ENCODE measurements around the gene GRK1.

Gene GRK1

GRCh38 chr13:113754691-113755090 is 87.7 kb downstream of the GRK1 start:
- Histone ChIP-seq H3K79me2 (ENCODE audit: control insufficient read depth, insufficient read depth, low read length, unreplicated experiment) (no peaks in the 10 kb centered on the region), H3K27ac (ENCODE audit: low read depth, low read length) (no peak overlapping the region), H3K4me1 (ENCODE audit: control insufficient read depth, insufficient read depth, low read length, unreplicated experiment) (no peaks in the 10 kb centered on the region), H3K4me3 (ENCODE audit: low read depth, low read length) (no peak overlapping the region), H2AFZ (ENCODE audit: low read length, unreplicated experiment) (no peak overlapping the region), H3K27me3 (ENCODE audit: insufficient read depth, low read length) (no peaks in the 10 kb centered on the region), H3K36me3 (ENCODE audit: insufficient read depth, low read length) (no peaks in the 10 kb centered on the region)

- peaks cover 12% of the 10 kb centered on the region; the same call in 1 of the 2 replicates for H3K27me3 ChIP-seq (ENCODE audit: insufficient read depth, low read length)
- H3K4me1 ChIP-seq (ENCODE audit: control insufficient read depth, insufficient read depth, low read length, unreplicated experiment): no peaks in the 10 kb centered on the region
- H3K79me2 ChIP-seq (ENCODE audit: control insufficient read depth, insufficient read depth, low read length, unreplicated experiment): no peaks in the 10 kb centered on the region
- no peaks in the 10 kb centered on the region for H3K36me3 ChIP-seq (ENCODE audit: insufficient read depth, low read length)
- H2AFZ ChIP-seq (ENCODE audit: low read length, unreplicated experiment): no peak overlapping the region
- no peak overlapping the region for H3K27ac ChIP-seq (ENCODE audit: low read depth, low read length)
- H3K4me3 ChIP-seq (ENCODE audit: low read depth, low read length): no peak overlapping the region
Observed at GRCh38 chr13:113756441-113757097, 89.5 kb downstream of the GRK1 start.

- peak within 1 kb of the TSS; percentile 57 for H2AFZ ChIP-seq (ENCODE audit: low read length, unreplicated experiment)
- H3K79me2 ChIP-seq (ENCODE audit: control insufficient read depth, insufficient read depth, low read length, unreplicated experiment): no peaks in the 10 kb centered on the region
- H3K4me1 ChIP-seq (ENCODE audit: control insufficient read depth, insufficient read depth, low read length, unreplicated experiment): no peaks in the 10 kb centered on the region
- no peak within 1 kb of the TSS for H3K27ac ChIP-seq (ENCODE audit: low read depth, low read length)
- peak within 1 kb of the TSS; percentile 82 for H3K4me3 ChIP-seq (ENCODE audit: low read depth, low read length)
- H3K27me3 ChIP-seq (ENCODE audit: insufficient read depth, low read length): peaks cover 14% of the 10 kb centered on the region; the same call in 1 of the 2 replicates
- no peaks in the 10 kb centered on the region for H3K36me3 ChIP-seq (ENCODE audit: insufficient read depth, low read length)
Observed at GRCh38 chr13:113758651-113759524, 91.9 kb downstream of the GRK1 start, which contains the start of gene TMEM255B. Gene TMEM255B (plus strand): TSS chr13:113759226. CDS start chr13:113759270, 44 bp downstream.

- H3K4me3 ChIP-seq (ENCODE audit: low read depth, low read length): peak overlapping the region; percentile 82
- no peak overlapping the region for H3K27ac ChIP-seq (ENCODE audit: low read depth, low read length)
Observed at GRCh38 chr13:113759525-113760137, 92.6 kb downstream of the GRK1 start.

GRCh38 chr13:113761136-113761535 is 94.1 kb downstream of the GRK1 start:
- no peaks in the 10 kb centered on the region for H3K4me1 ChIP-seq (ENCODE audit: control insufficient read depth, insufficient read depth, low read length, unreplicated experiment)
- no peak overlapping the region for H3K27ac ChIP-seq (ENCODE audit: low read depth, low read length)
- H3K4me3 ChIP-seq (ENCODE audit: low read depth, low read length): no peak overlapping the region
- no peaks in the 10 kb centered on the region for H3K36me3 ChIP-seq (ENCODE audit: insufficient read depth, low read length)
- H3K79me2 ChIP-seq (ENCODE audit: control insufficient read depth, insufficient read depth, low read length, unreplicated experiment): no peaks in the 10 kb centered on the region
- H3K27me3 ChIP-seq (ENCODE audit: insufficient read depth, low read length): peaks cover 14% of the 10 kb centered on the region; the same call in 1 of the 2 replicates
- H2AFZ ChIP-seq (ENCODE audit: low read length, unreplicated experiment): no peak overlapping the region

More at GRCh38 chr13:113759525-113760137, 92.6 kb downstream of the GRK1 start:
- Histone ChIP-seq H2AFZ (ENCODE audit: low read length, unreplicated experiment) (peak overlapping the region; percentile 57), H3K4me1 (ENCODE audit: control insufficient read depth, insufficient read depth, low read length, unreplicated experiment) (no peaks in the 10 kb centered on the region), H3K27me3 (ENCODE audit: insufficient read depth, low read length) (peaks cover 14% of the 10 kb centered on the region; the same call in 1 of the 2 replicates), H3K79me2 (ENCODE audit: control insufficient read depth, insufficient read depth, low read length, unreplicated experiment) (no peaks in the 10 kb centered on the region), H3K36me3 (ENCODE audit: insufficient read depth, low read length) (no peaks in the 10 kb centered on the region)

GRCh38 chr13:113762075-113762474 is 95.1 kb downstream of the GRK1 start:
- Histone ChIP-seq H3K27ac (ENCODE audit: low read depth, low read length) (no peak overlapping the region), H3K4me1 (ENCODE audit: control insufficient read depth, insufficient read depth, low read length, unreplicated experiment) (no peaks in the 10 kb centered on the region), H3K4me3 (ENCODE audit: low read depth, low read length) (no peak overlapping the region), H3K36me3 (ENCODE audit: insufficient read depth, low read length) (no peaks in the 10 kb centered on the region), H3K79me2 (ENCODE audit: control insufficient read depth, insufficient read depth, low read length, unreplicated experiment) (no peaks in the 10 kb centered on the region), H2AFZ (ENCODE audit: low read length, unreplicated experiment) (no peak overlapping the region), H3K27me3 (ENCODE audit: insufficient read depth, low read length) (peaks cover 14% of the 10 kb centered on the region; the same call in 1 of the 2 replicates)

GRCh38 chr13:113762538-113762937 is 95.5 kb downstream of the GRK1 start:
- Histone ChIP-seq H3K79me2 (ENCODE audit: control insufficient read depth, insufficient read depth, low read length, unreplicated experiment) (no peaks in the 10 kb centered on the region), H3K27ac (ENCODE audit: low read depth, low read length) (no peak overlapping the region), H3K4me3 (ENCODE audit: low read depth, low read length) (no peak overlapping the region), H3K4me1 (ENCODE audit: control insufficient read depth, insufficient read depth, low read length, unreplicated experiment) (no peaks in the 10 kb centered on the region), H3K36me3 (ENCODE audit: insufficient read depth, low read length) (no peaks in the 10 kb centered on the region), H3K27me3 (ENCODE audit: insufficient read depth, low read length) (peaks cover 14% of the 10 kb centered on the region; the same call in 1 of the 2 replicates), H2AFZ (ENCODE audit: low read length, unreplicated experiment) (no peak overlapping the region)

- Histone ChIP-seq H3K4me1 (ENCODE audit: control insufficient read depth, insufficient read depth, low read length, unreplicated experiment) (no peaks in the 10 kb centered on the region), H3K4me3 (ENCODE audit: low read depth, low read length) (no peak overlapping the region), H3K36me3 (ENCODE audit: insufficient read depth, low read length) (no peaks in the 10 kb centered on the region), H3K27ac (ENCODE audit: low read depth, low read length) (no peak overlapping the region), H2AFZ (ENCODE audit: low read length, unreplicated experiment) (no peak overlapping the region), H3K79me2 (ENCODE audit: control insufficient read depth, insufficient read depth, low read length, unreplicated experiment) (no peaks in the 10 kb centered on the region), H3K27me3 (ENCODE audit: insufficient read depth, low read length) (peaks cover 14% of the 10 kb centered on the region; the same call in 1 of the 2 replicates)
Observed at GRCh38 chr13:113763254-113763653, 96.2 kb downstream of the GRK1 start.

GRCh38 chr13:113763961-113764792 is 97.2 kb downstream of the GRK1 start:
- no peak overlapping the region for H2AFZ ChIP-seq (ENCODE audit: low read length, unreplicated experiment)
- no peaks in the 10 kb centered on the region for H3K79me2 ChIP-seq (ENCODE audit: control insufficient read depth, insufficient read depth, low read length, unreplicated experiment)
- H3K4me1 ChIP-seq (ENCODE audit: control insufficient read depth, insufficient read depth, low read length, unreplicated experiment): no peaks in the 10 kb centered on the region
- H3K27ac ChIP-seq (ENCODE audit: low read depth, low read length): no peak overlapping the region
- peaks cover 14% of the 10 kb centered on the region; the same call in 1 of the 2 replicates for H3K27me3 ChIP-seq (ENCODE audit: insufficient read depth, low read length)
- no peak overlapping the region for H3K4me3 ChIP-seq (ENCODE audit: low read depth, low read length)
- no peaks in the 10 kb centered on the region for H3K36me3 ChIP-seq (ENCODE audit: insufficient read depth, low read length)
